Measurements from ENCODE around the gene DGAT2L6.
"Not testable (repeated sequence)": the region's sequence is repeated elsewhere in the genome, so short reads cannot be mapped to it uniquely, and the experiment has no call there.

Gene DGAT2L6

DNA sequence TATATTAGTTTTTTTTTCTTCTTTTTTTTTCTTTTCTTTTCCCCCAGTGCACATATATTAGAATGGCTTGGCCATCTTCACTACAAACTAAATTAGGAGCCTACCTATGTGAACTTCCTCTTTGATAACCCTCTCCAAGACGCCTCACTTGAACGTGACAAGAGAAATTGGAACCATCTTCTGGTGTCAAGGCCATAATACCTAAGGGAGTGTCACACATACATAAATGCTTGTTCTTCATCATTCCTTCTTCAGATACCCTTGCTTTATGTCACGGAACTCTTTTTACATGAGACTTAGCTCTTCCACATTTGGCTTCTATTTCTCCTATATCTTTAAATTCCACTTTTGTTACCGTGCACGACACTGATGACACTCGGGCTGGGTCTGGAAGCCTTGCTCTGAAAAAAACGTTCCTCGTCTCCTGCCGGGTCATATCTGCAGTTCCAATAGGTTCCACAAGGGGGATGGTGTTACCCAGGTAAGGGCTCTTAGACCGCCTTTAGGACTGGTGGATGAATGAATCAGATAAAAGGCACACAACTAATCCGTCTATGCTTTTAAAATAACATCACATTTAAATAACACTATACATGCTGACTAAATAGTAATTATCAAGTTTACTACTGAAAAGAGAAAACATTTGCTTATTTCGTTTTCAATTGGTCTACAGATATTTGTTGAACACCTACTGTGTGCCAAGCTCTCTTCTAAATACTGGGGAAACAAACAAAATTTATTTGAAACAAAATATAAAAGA lies 19.9 kb downstream of the DGAT2L6 start:
- peak; percentile 16 for DNase-seq (ENCODE audit: low spot score)

GRCh38 chrX:70201732-70202131 lies 24.4 kb downstream of the DGAT2L6 start:
- no peak for DNase-seq (ENCODE audit: low spot score)

DNA sequence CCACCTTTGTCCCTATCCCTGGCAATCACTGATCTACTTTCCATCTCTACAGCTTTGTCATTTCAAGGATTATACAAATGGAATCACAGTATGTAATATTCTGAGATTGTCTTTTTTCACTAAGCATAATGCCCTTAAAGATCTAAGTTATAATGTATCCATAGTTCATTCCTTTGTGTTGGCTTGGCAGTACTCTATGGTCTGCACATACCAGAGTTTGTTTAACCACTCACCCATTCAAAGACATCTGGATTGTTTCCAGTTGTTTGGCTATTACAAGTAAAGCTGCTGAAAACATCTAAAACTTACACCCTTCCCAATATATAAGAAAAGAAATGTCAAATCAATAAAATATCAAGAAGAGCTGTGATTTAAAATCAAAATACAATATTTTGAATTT lies 31.2 kb downstream of the DGAT2L6 start:
- DNase-seq (ENCODE audit: low spot score), result no peak

GRCh38 chrX:70209570-70209969 lies 32.3 kb downstream of the DGAT2L6 start:
- DNase-seq (ENCODE audit: low spot score), result not testable (repeated sequence)

DNA sequence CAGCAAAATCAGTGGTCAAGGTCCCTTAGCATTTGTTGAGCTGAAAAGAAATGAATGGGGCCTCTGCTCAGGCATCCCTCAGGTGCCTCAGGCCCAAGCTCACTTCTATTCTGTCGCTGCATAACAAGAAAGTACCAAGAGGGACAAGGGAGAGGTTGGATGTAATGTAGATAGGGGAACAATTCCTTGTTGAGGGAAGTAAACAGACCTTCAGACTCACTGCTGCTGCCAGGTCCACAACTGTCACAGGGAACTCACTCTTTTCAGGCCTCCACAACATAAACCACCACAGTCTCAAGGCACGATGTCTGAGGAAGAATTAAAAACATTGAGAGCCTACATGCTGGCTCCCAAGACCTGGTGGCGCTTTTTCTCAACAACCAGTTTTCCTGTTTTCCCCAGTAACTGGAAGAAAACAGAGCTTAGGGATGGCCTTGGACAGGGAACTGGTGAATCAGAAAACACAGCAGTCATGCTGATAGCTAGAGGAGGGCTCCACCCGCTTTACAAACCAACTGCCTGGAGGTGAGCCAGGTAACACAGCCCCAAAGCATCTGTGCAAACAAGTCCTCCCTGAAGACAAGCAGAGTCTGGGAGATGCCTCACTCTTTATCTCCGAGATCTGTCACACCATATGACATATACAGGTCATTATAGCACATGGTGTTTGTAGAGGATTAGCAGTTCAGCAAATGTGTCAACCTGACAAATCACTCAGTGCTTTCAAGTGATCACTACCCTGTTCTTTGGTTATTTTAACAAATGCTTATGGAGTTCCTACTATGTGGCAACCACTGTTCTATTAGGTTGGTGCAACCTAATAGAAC lies 42.9 kb downstream of the DGAT2L6 start:
- DNase-seq (ENCODE audit: low spot score), result no peak

DNA sequence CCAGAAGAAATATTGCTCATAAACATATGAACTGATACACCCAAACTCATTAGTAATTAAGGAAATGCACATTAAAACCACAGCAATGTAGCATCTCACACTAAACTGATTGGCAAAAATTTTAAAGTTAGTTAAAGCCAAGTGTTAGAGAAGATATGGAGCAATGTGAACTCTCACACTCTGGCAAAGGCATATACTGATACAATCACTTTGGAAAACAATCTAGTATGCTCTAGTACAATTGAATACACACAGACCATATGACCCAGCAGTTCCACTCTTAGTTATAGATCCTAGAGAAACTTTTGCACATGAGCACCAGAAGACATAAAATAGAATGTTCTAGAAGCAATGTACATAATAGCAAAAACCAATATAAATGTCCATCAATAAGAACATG lies 48.8 kb downstream of the DGAT2L6 start:
- no peak for DNase-seq (ENCODE audit: low spot score)

DNA sequence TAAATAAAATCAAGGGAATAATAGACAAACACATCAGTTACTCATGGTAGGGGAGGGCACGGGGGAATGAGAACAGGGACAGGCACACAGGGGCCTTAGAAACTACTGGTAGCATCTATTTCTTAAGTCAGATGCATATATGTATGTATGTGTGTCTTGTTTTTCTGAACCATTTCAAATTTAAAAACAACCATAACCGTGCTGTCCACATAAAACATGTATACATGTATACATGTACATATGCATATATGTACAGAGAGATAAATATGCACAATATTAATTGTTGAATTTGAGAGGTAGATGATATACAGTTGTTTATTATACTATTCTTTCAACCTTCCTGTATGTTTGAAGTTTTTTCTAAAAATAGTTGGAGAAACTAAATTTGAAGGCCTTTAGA lies 49.4 kb downstream of the DGAT2L6 start:
- DNase-seq (ENCODE audit: low spot score), result no peak

DNA sequence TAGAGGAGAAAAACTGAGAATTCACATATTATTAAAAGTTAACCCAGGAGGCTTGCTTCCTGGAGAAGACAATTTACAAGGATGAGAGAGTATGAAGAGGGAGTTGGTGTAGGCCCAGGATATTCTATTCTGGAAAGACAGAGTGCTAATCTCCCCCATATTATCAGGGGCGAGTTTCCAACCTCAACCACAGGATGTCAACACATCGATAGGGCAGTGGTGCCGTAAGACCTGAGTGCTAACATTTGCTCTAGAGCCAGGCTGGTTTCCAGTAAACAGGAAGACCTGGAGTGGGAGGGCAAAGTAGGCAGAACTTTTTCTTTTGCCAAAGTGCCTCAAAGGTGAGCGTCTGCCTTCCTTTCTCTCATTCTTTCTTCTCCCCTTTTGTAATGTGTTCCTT lies 54.4 kb downstream of the DGAT2L6 start:
- no peak for DNase-seq (ENCODE audit: low spot score)

DNA sequence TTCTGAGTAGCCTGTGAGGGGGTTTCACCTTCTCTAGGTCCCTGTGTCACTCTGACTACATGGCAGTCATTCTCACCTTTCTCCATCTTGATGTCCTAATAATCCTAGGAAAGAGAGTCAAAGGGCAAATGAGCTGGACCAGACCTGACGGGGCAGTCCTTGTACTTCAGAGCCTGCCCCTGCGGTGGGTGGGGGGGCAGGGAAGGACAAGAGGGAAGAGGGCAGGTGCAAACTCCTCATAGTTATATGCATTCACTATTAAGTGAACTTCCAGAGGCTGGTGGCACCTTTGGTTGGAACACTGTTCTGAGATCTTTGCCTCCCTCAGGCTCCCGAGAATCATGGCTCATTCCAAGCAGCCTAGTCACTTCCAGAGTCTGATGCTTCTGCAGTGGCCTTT lies 57.1 kb downstream of the DGAT2L6 start, which contains the start of gene AWAT1:
Gene AWAT1 (plus strand): TSS at position 301 of the 400 bp plus-strand sequence. CDS start 41 bp downstream, at position 342.
- DNase-seq (ENCODE audit: low spot score), result no peak

GRCh38 chrX:70240751-70241150 lies 63.5 kb downstream of the DGAT2L6 start:
- no peak for DNase-seq (ENCODE audit: low spot score)

GRCh38 chrX:70241501-70241900 lies 64.2 kb downstream of the DGAT2L6 start:
- no peak for DNase-seq (ENCODE audit: low spot score)

DNA sequence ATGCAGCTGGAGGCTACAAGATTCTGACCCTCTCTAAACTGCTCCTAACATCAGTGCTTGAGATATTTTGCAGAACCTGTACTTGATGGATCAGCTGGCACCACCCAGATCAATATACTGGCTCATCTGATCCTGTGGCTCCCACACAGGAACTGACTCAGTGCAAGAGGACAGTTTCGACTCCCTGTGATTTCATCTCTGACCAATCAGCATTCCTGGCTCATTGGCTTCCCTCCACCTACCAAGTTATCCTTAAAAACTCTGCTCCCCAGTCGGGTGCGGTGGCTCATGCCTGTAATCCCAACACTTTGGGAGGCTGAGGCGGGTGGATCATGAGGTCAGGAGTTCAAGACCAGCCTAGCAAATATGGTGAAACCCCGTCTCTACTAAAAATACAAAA lies 66.3 kb downstream of the DGAT2L6 start:
- not testable (repeated sequence) for DNase-seq (ENCODE audit: low spot score)

GRCh38 chrX:70244881-70245280 lies 67.6 kb downstream of the DGAT2L6 start:
- no peak for DNase-seq (ENCODE audit: low spot score)

GRCh38 chrX:70247252-70247651 lies 70.0 kb downstream of the DGAT2L6 start:
- DNase-seq (ENCODE audit: low spot score), result no peak

DNA sequence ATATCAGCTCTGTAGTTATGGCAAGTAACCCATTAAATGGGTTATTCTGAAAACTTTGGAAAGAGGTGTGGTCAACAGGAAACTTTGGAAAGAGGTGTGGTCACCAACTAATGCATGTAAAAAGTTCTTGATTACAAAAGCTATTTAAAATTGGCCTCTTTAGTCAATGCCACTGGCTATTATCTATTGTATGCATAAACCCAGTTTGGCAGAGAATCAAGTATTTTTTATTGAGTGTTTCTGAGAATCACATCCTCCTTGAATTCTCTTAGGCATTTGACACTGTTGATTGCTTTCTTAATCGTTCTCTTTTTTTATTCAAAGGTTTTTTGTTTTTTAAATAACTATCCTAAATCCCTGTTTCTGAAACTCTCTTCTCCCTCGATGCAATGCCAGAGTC lies 75.2 kb downstream of the DGAT2L6 start:
- DNase-seq (ENCODE audit: low spot score), result no peak

DNA sequence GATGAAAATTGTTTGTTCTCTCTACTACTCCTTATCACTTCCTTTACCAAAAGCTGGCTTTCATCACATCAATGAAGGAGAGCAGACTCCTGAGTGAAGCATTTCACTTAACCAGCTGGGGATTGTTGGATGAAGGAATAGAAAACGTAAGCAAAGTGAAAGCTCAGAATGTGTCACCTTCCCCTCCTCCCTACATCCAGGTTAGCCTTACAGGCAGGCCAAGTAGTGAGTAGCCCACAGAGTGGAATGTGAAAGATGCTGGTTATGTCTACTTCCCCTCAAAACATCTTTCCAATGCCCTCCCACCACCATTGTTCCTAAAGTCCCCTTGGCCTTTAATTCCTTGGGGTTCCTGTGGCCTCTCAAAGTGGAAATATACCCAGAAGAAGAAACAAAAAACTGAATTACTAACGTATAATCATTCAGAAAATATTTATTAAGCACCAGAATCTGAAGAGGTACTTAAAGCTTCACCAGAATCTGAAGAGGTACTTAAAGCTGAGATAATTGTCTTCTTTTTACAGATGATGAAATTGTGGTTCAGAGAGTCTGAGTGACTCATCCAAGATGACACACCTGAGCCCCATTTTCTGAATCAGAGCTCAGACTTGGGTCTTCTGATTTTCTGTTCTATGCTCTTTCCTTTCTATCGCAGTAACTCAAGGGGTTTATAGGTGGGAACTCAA lies 76.2 kb downstream of the DGAT2L6 start:
- DNase-seq (ENCODE audit: low spot score), result no peak

GRCh38 chrX:70254063-70254400 lies 76.7 kb downstream of the DGAT2L6 start:
- DNase-seq (ENCODE audit: low spot score), result no peak

GRCh38 chrX:70254909-70255308 lies 77.6 kb downstream of the DGAT2L6 start:
- DNase-seq (ENCODE audit: low spot score), result no peak
